CD4-positive, alpha-beta T cell (primary cell): ENCODE data around the gene TAC4. TPM values are rescaled to one million over a fixed set of nuclear protein-coding genes. Genes with fewer than 3 reads are reported as not detected.

ENCODE experiments used
- ATAC-seq: fragments of 200-7000 bp; cut with Tn5 transposase; one replicate; pipeline ENCODE4 v1.10.0; 2022; ENCODE audit warnings: mild to moderate bottlenecking; ENCODE audit not compliant: poor library complexity
- CTCF ChIA-PET: fragments of 350-600 bp; sonication (Branson Sonifier 250); formaldehyde crosslinking; loops from one replicate; lab custom pipeline; 2021; ENCODE audit warnings: antibody characterized with exemption, inconsistent platforms; lab: Charles Lee
- POLR2A ChIA-PET: fragments of 350-600 bp; sonication (Branson Sonifier 250); formaldehyde crosslinking; loops from one replicate; lab custom pipeline; 2021; ENCODE audit warnings: antibody characterized with exemption, inconsistent platforms; lab: Charles Lee
- DNase-seq, 14 experiments: peaks; one replicate each; pipeline ENCODE4 v3.0.0-alpha.2; 2013 to 2020; ENCODE audit warnings: mixed read lengths in 2 of 14
- H3K27ac ChIP-seq, 2 donors: one replicate each; pipeline versions ENCODE4 v1.5.1 to v1.7.0; 2013; ENCODE audit warnings: low read length in 2 of 2, low read depth in 1 of 2, mild to moderate bottlenecking in 1 of 2
- H3K27me3 ChIP-seq, 2 experiments: 1 replicate in 1 of 2; 2 replicates in 1 of 2; pipeline versions ENCODE4 v1.6.1 to v1.7.0; 2013; ENCODE audit warnings: low read length in 2 of 2, control low read depth in 1 of 2, mild to moderate bottlenecking in 1 of 2, moderate library complexity in 1 of 2; ENCODE audit not compliant: insufficient read depth in 2 of 2, control insufficient read depth in 1 of 2
- H3K36me3 ChIP-seq: one replicate; pipeline ENCODE4 v1.6.1; 2013; ENCODE audit warnings: low read length, control low read depth; ENCODE audit not compliant: insufficient read depth
- H3K4me1 ChIP-seq: one replicate; pipeline ENCODE4 v1.6.1; 2013; ENCODE audit warnings: low read length, control low read depth; ENCODE audit not compliant: insufficient read depth
- H3K4me3 ChIP-seq: one replicate; pipeline ENCODE4 v1.5.1; 2013; ENCODE audit warnings: mild to moderate bottlenecking, low read length, moderate library complexity
- H3K9me3 ChIP-seq, 2 experiments: 1 replicate in 1 of 2; 2 replicates in 1 of 2; pipeline versions ENCODE4 v1.6.1 to v1.7.0; 2013; ENCODE audit warnings: low read length in 2 of 2, mild to moderate bottlenecking in 2 of 2, control low read depth in 1 of 2, moderate library complexity in 1 of 2; ENCODE audit not compliant: control insufficient read depth in 1 of 2, insufficient read depth in 1 of 2
- H3K27ac Mint-ChIP-seq: one replicate; pipeline ENCODE4 v1.8.0; 2020; ENCODE audit warnings: mixed read lengths
- H3K27me3 Mint-ChIP-seq: one replicate; pipeline ENCODE4 v1.8.0; 2021; ENCODE audit warnings: mixed read lengths
- H3K36me3 Mint-ChIP-seq: one replicate; pipeline ENCODE4 v1.8.0; 2021; ENCODE audit warnings: low read depth, mixed read lengths
- H3K4me1 Mint-ChIP-seq: one replicate; pipeline ENCODE4 v1.8.0; 2021; ENCODE audit warnings: low read depth, mixed read lengths
- H3K4me3 Mint-ChIP-seq: one replicate; pipeline ENCODE4 v1.8.0; 2020; ENCODE audit warnings: mild to moderate bottlenecking, mixed read lengths
- H3K9me3 Mint-ChIP-seq: one replicate; pipeline ENCODE4 v1.8.0; 2020; ENCODE audit warnings: mixed read lengths
- intact Hi-C, 2 experiments: fragments of 100-400 bp; cut with DNase I in 1 of 2; cut with micrococcal nuclease in 1 of 2; formaldehyde crosslinking; loops; one replicate each; pipeline versions ENCODE4 v1.15.1 to v1.9.0; 2023 to 2025; cut with DNase I, micrococcal nuclease
- total RNA-seq, 174 experiments: library from RNA in 2 of 174; stranded (reverse) in 2 of 174; gene quantifications; one replicate each; pipeline ENCODE4 v1.2.3 and lab custom pipeline; 2021 to 2026
- TF ChIP-seq, protein P1 (sequence below): fragments of 200-600 bp; IDR thresholded peaks from one replicate; pipeline ENCODE4 v1.8.0; 2022; ENCODE audit warnings: antibody characterized with exemption, mild to moderate bottlenecking

Gene TAC4
- total RNA-seq, 2 experiments from 2014 or later, result not detected

DNA sequence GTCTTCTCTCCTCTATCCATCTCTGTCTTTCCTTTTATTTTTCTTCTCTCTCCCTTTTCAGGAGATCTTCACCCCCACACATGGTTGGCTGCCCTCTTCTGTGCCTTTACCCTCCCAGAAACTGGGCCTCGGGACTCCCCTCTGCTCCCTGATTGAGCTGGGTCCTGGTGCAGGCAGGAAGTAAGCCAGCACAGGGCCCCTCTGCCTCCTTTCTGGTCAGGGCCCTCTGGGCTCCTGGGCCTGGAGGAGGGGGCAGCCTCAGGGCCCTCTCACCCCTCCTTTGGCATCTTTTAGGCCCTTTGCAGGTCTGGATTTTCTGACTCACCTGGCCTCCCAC lies 21.1 kb upstream of the TAC4 start:
- DNase-seq (no peak), ATAC-seq (no peak)
- H3K27me3 Mint-ChIP-seq, result no peaks in the 10 kb centered on the region
- CTCF ChIA-PET, result no interaction called here
- H3K9me3 Mint-ChIP-seq, result no peaks in the 10 kb centered on the region
- no peak overlapping the region for H3K4me3 Mint-ChIP-seq
- no peak overlapping the region for H3K4me3 ChIP-seq
- no peaks in the 10 kb centered on the region for H3K9me3 ChIP-seq
- no peaks in the 10 kb centered on the region for H3K36me3 ChIP-seq
- peaks cover 18% of the 10 kb centered on the region for H3K4me1 ChIP-seq
- POLR2A ChIA-PET, result no interaction called here
- H3K27ac Mint-ChIP-seq, result no peak overlapping the region
- no peaks in the 10 kb centered on the region for H3K27me3 ChIP-seq
- no peaks in the 10 kb centered on the region for H3K36me3 Mint-ChIP-seq
- intact Hi-C loops, result no loop called here
- peaks cover 20% of the 10 kb centered on the region for H3K4me1 Mint-ChIP-seq
- H3K27ac ChIP-seq, result no peak overlapping the region
- TF ChIP-seq, protein P1, sequence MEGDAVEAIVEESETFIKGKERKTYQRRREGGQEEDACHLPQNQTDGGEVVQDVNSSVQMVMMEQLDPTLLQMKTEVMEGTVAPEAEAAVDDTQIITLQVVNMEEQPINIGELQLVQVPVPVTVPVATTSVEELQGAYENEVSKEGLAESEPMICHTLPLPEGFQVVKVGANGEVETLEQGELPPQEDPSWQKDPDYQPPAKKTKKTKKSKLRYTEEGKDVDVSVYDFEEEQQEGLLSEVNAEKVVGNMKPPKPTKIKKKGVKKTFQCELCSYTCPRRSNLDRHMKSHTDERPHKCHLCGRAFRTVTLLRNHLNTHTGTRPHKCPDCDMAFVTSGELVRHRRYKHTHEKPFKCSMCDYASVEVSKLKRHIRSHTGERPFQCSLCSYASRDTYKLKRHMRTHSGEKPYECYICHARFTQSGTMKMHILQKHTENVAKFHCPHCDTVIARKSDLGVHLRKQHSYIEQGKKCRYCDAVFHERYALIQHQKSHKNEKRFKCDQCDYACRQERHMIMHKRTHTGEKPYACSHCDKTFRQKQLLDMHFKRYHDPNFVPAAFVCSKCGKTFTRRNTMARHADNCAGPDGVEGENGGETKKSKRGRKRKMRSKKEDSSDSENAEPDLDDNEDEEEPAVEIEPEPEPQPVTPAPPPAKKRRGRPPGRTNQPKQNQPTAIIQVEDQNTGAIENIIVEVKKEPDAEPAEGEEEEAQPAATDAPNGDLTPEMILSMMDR, result no peak

DNA sequence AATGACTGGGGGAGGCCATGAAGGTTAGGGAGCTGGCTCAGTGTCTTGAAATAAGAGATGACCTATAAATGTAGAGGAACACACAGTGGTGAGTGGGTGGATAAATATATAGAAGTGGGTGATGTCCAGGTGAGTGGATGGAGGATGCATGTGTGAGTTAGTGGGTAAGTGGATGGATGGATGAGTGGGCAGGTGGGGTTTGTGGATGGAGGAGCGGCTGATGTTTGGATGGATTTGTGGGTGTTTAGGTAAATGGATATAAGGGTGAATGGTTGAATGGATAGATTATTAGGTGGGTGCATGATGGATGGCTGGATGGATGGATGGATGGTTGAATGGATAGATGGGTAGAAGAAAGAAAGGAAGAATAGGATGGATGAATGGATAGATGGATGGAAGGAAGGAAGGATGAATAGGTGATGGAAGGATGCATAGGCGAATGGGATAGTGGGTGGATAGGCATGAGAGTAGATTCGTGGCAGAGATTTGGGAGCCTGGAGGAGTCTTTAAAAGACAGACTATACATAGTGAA lies 19.1 kb upstream of the TAC4 start:
- Histone ChIP-seq H3K27me3 (peaks cover 0 to 10% of the 10 kb centered on the region in 2 experiments), H3K36me3 (no peaks in the 10 kb centered on the region), H3K9me3 (no peaks in the 10 kb centered on the region), H3K4me1 (peaks cover under 1% of the 10 kb centered on the region), H3K4me3 (no peak overlapping the region), H3K27ac (no peak overlapping the region)
- Mint-ChIP-seq H3K4me1 (peaks cover 3% of the 10 kb centered on the region), H3K27ac (no peak overlapping the region), H3K4me3 (no peak overlapping the region), H3K36me3 (no peaks in the 10 kb centered on the region), H3K9me3 (no peaks in the 10 kb centered on the region), H3K27me3 (no peaks in the 10 kb centered on the region)
- DNase-seq, result no peak
- ChIA-PET POLR2A (no interaction called here), CTCF (interaction anchor here (0.6 kb wide), 1 partner anchor 204 kb away, joined by 3 read pairs; no protein-coding TSS in a partner anchor)
- TF ChIP-seq, protein P1, result no peak
- ATAC-seq, result no peak
- intact Hi-C loops, result no loop called here

DNA sequence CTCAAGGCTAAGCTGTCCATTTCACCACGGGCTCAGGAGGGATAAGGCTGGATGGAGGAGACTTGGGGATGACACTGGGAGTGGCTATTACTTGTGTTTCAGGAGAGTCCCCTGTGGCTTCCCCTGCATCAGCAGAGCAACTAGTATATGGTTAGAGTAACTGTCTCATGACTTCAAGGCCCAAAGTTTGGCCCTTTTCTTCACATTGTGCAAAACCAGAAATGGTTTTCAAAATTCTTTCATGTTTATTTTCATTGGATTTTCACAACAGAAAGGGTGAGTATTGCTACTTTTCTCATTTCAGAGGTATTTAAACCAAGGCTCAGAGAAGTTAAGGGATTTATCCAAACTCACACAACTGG lies 18.1 kb upstream of the TAC4 start:
- Histone ChIP-seq H3K4me1 (peaks cover 4% of the 10 kb centered on the region), H3K4me3 (no peak overlapping the region), H3K9me3 (no peaks in the 10 kb centered on the region), H3K27me3 (peaks cover 0 to 10% of the 10 kb centered on the region in 2 experiments), H3K36me3 (no peaks in the 10 kb centered on the region), H3K27ac (no peak overlapping the region)
- ChIA-PET CTCF (interaction anchor here (0.6 kb wide), 1 partner anchor 21 kb away, joined by 4 read pairs; no protein-coding TSS in a partner anchor), POLR2A (no interaction called here)
- H3K36me3 Mint-ChIP-seq, result no peaks in the 10 kb centered on the region
- no peak for ATAC-seq
- no peaks in the 10 kb centered on the region for H3K9me3 Mint-ChIP-seq
- DNase-seq, result no peak
- H3K4me1 Mint-ChIP-seq, result no peaks in the 10 kb centered on the region
- TF ChIP-seq, protein P1, result no peak
- H3K27me3 Mint-ChIP-seq, result peaks cover 4% of the 10 kb centered on the region
- H3K27ac Mint-ChIP-seq, result no peak overlapping the region
- H3K4me3 Mint-ChIP-seq, result no peak overlapping the region
- intact Hi-C loops, result no loop called here
